Brain microvascular endothelial cell (primary cell): ENCODE results near the gene TBPL1.

Experiments
- DNase-seq: peaks from one replicate; pipeline ENCODE4 v3.0.0-alpha.2; 2020
- H3K27ac ChIP-seq: fragments of 250-450 bp; sonication (Bioruptor Pico); 2 replicates; pipeline ENCODE4 v1.5.1; 2020; ENCODE audit warnings: mild to moderate bottlenecking, moderate library complexity
- H3K27me3 ChIP-seq: fragments of 250-450 bp; sonication (Bioruptor Pico); replicated peaks from 2 replicates; pipeline ENCODE4 v1.5.1; 2020; ENCODE audit warnings: mild to moderate bottlenecking
- H3K36me3 ChIP-seq: fragments of 250-450 bp; sonication (Bioruptor Pico); replicated peaks from 2 replicates; pipeline ENCODE4 v1.5.1; 2020; ENCODE audit warnings: mild to moderate bottlenecking
- H3K4me3 ChIP-seq: 2 replicates; pipeline ENCODE4 v1.5.1; 2011; ENCODE audit warnings: low read depth, mild to moderate bottlenecking, control low read depth, low read length, moderate library complexity
- in situ Hi-C: cut with HindIII; loops from 2 replicates; pipeline ENCODE4 v1.10.0; 2017; ENCODE audit warnings: low sequenced_read_pairs, low pct_ligation_motif_present
- TF ChIP-seq, protein P1 (sequence below): IDR thresholded peaks from 2 replicates; pipeline ENCODE4 v1.5.1; 2011; ENCODE audit warnings: low read depth, mild to moderate bottlenecking, moderate library complexity, low read length, control low read depth, inconsistent platforms; ENCODE audit errors: missing control alignments

The TBPL1 gene

DNA sequence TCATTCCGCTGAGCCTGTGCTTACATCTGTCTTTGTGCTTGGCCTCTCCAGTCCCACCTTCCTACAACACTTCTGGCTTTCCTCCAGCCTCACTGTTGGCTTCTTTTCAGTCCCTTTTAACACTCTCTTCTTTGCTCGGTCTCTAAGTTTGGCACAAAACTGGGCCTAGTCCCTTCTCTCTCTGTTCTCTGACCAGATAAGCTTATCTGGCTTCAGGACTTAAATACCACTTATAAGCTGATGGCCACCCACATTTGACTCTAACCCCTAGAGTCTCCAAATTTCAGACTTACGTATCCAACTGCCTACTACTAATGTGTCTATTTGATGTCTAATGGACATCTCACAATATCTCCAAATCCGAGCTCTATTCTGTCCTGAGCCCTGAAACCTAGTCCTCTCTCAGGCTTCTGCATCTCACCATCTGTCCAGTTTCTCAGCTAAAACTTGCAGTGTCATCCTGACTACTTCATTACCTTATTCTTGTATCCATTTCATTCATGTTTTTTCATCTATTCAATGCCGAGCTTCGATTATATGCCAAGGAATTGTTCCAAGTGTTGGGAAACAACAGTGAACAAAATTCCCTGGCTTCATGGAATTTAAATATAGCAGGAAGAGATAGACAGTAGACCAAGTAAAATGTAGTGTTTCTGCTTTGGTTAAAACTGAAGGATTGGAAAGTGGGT is 40.1 kb downstream of the TBPL1 start:
- H3K27me3 ChIP-seq, result no peaks in the 10 kb centered on the region
- TF ChIP-seq, protein P1, sequence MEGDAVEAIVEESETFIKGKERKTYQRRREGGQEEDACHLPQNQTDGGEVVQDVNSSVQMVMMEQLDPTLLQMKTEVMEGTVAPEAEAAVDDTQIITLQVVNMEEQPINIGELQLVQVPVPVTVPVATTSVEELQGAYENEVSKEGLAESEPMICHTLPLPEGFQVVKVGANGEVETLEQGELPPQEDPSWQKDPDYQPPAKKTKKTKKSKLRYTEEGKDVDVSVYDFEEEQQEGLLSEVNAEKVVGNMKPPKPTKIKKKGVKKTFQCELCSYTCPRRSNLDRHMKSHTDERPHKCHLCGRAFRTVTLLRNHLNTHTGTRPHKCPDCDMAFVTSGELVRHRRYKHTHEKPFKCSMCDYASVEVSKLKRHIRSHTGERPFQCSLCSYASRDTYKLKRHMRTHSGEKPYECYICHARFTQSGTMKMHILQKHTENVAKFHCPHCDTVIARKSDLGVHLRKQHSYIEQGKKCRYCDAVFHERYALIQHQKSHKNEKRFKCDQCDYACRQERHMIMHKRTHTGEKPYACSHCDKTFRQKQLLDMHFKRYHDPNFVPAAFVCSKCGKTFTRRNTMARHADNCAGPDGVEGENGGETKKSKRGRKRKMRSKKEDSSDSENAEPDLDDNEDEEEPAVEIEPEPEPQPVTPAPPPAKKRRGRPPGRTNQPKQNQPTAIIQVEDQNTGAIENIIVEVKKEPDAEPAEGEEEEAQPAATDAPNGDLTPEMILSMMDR, result no peak
- DNase-seq, result no peak
- no peak overlapping the region for H3K27ac ChIP-seq
- in situ Hi-C loops, result no loop called here
- H3K4me3 ChIP-seq, result no peak overlapping the region
- no peaks in the 10 kb centered on the region for H3K36me3 ChIP-seq

DNA sequence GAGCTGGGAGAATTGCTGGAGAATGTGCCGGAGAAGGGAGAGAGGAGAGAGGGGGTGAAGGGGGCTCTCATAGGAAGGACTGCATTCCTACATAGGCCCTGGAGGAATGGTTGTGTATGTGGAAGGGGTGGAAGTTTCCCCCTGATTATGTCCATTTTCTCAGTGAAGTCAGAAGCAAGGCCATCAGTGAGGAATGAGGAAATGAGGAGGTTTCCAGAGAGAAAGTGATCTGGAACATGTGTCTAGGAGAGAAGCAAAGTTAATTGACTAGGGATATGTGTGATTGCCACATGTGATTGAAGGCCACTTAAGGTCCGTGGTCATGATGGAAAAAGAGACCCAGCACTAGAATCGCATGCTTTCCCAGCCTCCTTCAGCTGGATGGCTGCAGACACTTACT is 42.3 kb downstream of the TBPL1 start:
- TF ChIP-seq, protein P1, result no peak
- in situ Hi-C loops, result no loop called here
- H3K4me3 ChIP-seq, result no peak overlapping the region
- no peak for DNase-seq
- H3K27ac ChIP-seq, result no peak overlapping the region
- no peaks in the 10 kb centered on the region for H3K36me3 ChIP-seq
- H3K27me3 ChIP-seq, result no peaks in the 10 kb centered on the region

DNA sequence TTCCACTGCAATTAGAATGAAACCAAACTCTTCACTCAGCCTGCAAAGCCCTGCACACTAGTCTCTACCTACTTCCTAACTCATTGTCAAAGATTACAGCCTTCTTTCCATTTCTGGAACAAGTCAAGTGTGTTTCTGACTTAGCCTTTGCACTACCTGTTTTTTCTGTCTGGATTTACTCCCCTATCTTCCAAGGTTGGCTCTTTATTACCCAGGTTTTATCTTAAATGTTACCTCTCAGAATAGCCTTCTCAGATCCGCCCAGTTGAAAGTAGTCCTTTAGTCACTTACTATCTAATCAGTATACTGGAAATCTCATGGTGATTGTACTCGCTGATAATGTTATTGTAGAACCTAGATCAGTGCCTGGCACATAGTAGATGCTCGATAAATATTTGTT is 42.7 kb downstream of the TBPL1 start:
- TF ChIP-seq, protein P1, result no peak
- no peak for DNase-seq
- Histone ChIP-seq H3K4me3 (no peak overlapping the region), H3K27me3 (no peaks in the 10 kb centered on the region), H3K27ac (no peak overlapping the region), H3K36me3 (no peaks in the 10 kb centered on the region)
- in situ Hi-C loops, result no loop called here

DNA sequence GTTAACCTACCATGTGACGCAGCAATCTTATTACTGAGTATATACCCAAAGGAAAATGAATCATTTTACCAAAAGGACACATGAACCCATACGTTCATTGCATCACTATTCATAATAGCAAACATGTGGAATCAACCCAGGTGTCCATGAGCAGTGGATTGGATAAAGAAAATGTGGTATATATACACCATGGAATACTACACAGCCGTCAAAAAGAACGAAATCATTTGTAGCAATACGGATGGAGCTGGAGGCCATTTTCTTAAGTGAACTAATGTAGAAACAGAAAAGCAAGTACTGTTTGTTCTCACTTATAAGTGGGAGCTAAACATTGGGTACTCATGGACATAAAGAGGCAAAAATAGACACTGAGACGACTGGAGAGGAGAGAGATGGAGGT is 44.2 kb downstream of the TBPL1 start:
- H3K36me3 ChIP-seq, result no peaks in the 10 kb centered on the region
- no peak overlapping the region for H3K27ac ChIP-seq
- H3K27me3 ChIP-seq, result no peaks in the 10 kb centered on the region
- DNase-seq, result no peak
- in situ Hi-C loops, result no loop called here
- no peak overlapping the region for H3K4me3 ChIP-seq
- TF ChIP-seq, protein P1, result no peak

DNA sequence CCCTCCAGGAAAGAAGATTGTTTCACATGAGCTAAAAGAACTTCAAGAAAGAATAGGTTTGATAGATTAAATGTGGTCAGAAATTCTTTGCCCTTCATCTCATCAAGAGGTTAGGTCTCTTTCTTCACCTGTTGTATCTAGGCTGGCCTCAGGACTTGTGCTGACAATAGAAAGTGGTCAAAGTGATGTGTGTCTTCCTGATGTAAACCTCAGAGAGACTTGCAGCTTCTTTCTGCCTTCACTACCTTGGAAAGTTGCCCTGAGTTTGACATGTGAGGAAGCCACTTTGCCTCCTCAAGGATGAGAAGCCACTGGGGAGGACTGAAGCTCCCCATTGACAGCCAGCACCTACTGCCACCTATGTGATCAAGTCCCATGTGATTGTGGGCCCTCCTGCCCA is 46.3 kb downstream of the TBPL1 start:
- in situ Hi-C loops, result no loop called here

More for the DNA sequence above, 46.3 kb downstream of the TBPL1 start:
- TF ChIP-seq, protein P1, result no peak
- Histone ChIP-seq H3K4me3 (no peak overlapping the region), H3K27ac (no peak overlapping the region), H3K36me3 (no peaks in the 10 kb centered on the region), H3K27me3 (no peaks in the 10 kb centered on the region)
- DNase-seq, result no peak
